Measurements from ENCODE around the gene INO80D.

Gene INO80D

DNA sequence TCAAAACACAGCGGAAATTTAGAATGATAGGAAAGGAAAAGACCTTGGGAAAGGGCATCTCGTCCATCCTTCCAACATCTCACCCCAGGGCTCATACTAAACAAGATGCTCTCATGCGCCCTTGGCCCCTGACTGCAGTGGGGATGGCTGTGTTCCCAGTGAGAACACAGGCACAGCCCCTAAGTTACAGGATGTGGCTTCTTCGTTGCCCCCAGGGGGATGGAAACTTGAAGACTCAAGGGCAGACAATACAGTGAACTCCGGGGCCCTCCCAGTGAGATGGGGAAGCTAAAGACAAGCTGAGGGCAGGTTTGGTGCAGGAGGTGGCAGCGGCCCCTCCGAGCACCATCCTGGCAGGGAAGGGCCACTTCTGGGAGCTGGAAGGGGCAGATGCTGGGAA is 139.7 kb downstream of the INO80D start:
- H3K4me1 ChIP-seq (ENCODE audit: control insufficient read depth, insufficient read depth, low read length, unreplicated experiment): peaks cover 5% of the 10 kb centered on the region
- H2AFZ ChIP-seq (ENCODE audit: low read length, unreplicated experiment): no peak overlapping the region
- H3K79me2 ChIP-seq (ENCODE audit: control insufficient read depth, insufficient read depth, low read length, unreplicated experiment): no peaks in the 10 kb centered on the region
- H3K4me3 ChIP-seq (ENCODE audit: low read depth, low read length): no peak overlapping the region
- H3K36me3 ChIP-seq (ENCODE audit: insufficient read depth, low read length): no peaks in the 10 kb centered on the region
- H3K27ac ChIP-seq (ENCODE audit: low read depth, low read length): no peak overlapping the region
- H3K27me3 ChIP-seq (ENCODE audit: insufficient read depth, low read length): no peaks in the 10 kb centered on the region
